GM10847 (cell line): ENCODE measurements around the gene PCDHA1.

Experiments used
- POLR2A ChIP-seq: IDR thresholded peaks from 2 replicates; pipeline ENCODE4 v1.6.1; 2011; ENCODE audit not compliant: insufficient read length; ENCODE audit errors: extremely low read depth

PCDHA1 gene

GRCh38 chr5:140881889-140882590, 96.1 kb downstream of the PCDHA1 start, which contains the start of gene PCDHA13:
TSS of gene PCDHA13 (plus strand) at chr5:140882124. CDS start at chr5:140882269, 145 bp downstream.
- no peak for TF ChIP-seq POLR2A

- no peak for TF ChIP-seq POLR2A
These were observed 96.6 kb downstream of the PCDHA1 start for GRCh38 chr5:140882591-140882899.

GRCh38 chr5:140883373-140883772, 97.4 kb downstream of the PCDHA1 start:
- TF ChIP-seq POLR2A = no peak

- no peak for TF ChIP-seq POLR2A
These were observed 98.2 kb downstream of the PCDHA1 start for GRCh38 chr5:140883927-140884697.

GRCh38 chr5:140916325-140916724, 130.4 kb downstream of the PCDHA1 start:
- TF ChIP-seq POLR2A = no peak

GRCh38 chr5:140923601-140924000, 137.7 kb downstream of the PCDHA1 start:
- TF ChIP-seq POLR2A = no peak

- TF ChIP-seq POLR2A = no peak
These were observed 140.0 kb downstream of the PCDHA1 start, which contains the start of gene PCDHAC1 for GRCh38 chr5:140925806-140926442. TSS of gene PCDHAC1 (plus strand) at chr5:140926299. CDS start at chr5:140926893, 594 bp downstream.

- no peak for TF ChIP-seq POLR2A
These were observed 140.7 kb downstream of the PCDHA1 start for GRCh38 chr5:140926443-140927227.

- TF ChIP-seq POLR2A = no peak
These were observed 141.3 kb downstream of the PCDHA1 start for GRCh38 chr5:140927228-140927573.

GRCh38 chr5:140934964-140935606, 149.1 kb downstream of the PCDHA1 start:
- no peak for TF ChIP-seq POLR2A

- TF ChIP-seq POLR2A = no peak
These were observed 160.6 kb downstream of the PCDHA1 start for GRCh38 chr5:140946578-140946977.

- TF ChIP-seq POLR2A = no peak
These were observed 165.7 kb downstream of the PCDHA1 start for GRCh38 chr5:140951636-140952035.

GRCh38 chr5:140953234-140953633, 167.3 kb downstream of the PCDHA1 start:
- TF ChIP-seq POLR2A = no peak

GRCh38 chr5:140962190-140962589, 176.2 kb downstream of the PCDHA1 start:
- no peak for TF ChIP-seq POLR2A

GRCh38 chr5:140964356-140964755, 178.4 kb downstream of the PCDHA1 start:
- TF ChIP-seq POLR2A = no peak
